Inferior parietal cortex (tissue), 1 donor: ENCODE results near the gene KSR1.
"Not testable (repeated sequence)": the region's sequence is repeated elsewhere in the genome, so short reads cannot be mapped to it uniquely, and the experiment has no call there.

Source experiments
- DNase-seq: peaks from one replicate; pipeline ENCODE4 v3.0.0-alpha.2; 2016; ENCODE audit errors: extremely low spot score

Gene KSR1

DNA sequence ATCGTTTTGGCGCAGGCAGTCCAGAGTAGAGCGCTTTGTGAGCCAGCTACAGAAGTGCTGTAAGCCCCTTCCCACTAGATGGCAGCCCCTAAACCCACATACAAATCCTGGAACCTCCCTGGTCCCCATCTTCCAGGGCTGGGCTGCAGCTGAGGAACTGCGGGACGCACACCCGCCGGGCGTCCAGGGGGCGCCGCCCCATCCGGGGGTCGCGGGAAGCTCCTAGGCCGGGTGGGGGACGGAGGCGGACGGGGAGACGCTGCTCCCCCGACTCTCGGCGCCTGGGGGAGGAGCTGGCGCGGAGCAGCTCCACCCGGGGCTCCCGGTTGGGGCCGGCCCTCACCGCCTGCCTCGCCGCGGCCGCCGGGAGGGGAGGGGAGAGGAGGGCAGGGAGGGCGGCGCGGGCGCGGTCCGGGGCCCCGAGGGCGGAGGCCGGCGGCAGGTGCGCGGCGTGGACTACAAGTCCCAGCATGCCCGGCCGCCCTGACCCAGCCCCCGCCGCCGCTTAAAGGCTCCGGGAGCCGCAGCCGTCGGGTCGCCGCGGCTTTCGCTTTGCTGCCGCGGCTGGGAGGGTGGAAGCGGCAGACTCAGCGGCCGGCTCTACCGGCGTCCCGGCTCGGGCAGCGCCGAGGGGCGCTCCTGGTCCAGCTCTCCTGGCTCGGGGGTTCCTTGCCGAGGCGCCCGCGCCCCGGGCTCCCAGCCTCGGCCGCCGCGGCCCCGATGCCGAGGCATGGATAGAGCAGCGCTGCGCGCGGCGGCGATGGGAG is at the start of gene KSR1:
TSS of gene KSR1 (plus strand) at position 535 of the 767 bp plus-strand sequence. CDS start at position 731, 196 bp downstream.
- peak; percentile 75 for DNase-seq

DNA sequence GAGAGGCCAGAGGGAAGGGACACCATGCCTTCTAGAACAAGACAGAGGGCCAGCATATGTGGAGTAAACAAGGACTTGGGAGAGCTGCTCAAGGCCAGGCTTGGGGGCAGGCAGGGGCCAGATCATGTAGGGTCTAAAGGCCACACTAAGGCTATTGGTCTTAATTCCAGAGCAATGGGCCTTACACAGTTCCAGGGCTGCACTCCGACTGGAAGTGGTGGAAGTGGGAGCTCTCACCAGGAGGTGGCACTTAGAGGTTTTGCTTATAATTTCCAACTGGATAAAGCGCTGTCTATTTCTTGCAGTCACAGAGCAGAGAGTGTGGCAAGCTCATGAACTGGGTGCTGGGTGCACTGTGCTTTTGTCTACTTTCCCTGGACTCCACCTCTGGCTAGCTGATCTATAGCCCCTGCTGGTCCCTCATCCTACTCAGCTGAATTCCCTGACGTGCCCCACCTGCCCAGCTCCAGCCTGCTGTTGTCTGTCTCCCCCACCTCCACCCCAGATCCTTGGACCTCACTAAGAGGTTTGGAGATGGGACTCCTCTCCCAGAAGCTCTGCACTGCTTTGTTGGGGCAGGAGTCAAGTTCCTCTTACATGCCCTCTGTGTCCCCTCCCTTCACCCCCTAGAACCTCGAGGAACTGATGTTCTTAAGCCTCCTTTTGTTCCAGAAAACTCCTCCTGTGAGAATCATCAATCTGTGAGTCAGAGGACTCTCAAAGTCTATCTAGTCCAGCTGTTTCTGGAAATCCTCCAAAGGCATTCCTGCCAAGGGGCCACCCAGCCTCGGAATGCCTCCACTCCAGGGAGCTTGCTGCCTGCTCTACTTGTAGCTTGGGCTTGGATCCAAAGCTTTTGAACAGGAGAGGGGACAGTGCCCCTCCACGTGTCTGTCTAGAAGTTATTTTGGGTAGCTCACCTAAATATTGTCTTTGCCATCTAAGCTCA is 48.1 kb upstream of the KSR1 start:
- DNase-seq = no peak

DNA sequence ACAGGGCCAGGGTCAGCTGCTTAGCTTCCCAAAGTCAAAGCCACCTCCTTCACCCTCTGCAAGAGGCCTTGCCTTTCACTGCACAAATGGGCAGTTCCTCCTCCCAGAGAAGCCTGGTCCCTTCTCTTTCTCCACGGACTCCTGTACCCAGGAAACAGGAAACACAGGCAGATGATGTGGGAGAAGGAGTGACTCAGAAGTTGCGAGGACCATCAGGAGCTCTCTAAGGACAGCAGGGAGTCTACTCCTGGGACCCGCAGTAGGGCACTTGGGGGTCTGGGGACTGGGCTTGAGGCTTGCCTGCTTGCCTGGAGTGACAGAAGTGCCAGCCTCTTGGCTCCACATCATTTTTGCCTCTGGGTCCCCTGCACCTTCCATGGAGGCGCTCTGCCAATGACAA is 47.4 kb upstream of the KSR1 start:
- DNase-seq = no peak

DNA sequence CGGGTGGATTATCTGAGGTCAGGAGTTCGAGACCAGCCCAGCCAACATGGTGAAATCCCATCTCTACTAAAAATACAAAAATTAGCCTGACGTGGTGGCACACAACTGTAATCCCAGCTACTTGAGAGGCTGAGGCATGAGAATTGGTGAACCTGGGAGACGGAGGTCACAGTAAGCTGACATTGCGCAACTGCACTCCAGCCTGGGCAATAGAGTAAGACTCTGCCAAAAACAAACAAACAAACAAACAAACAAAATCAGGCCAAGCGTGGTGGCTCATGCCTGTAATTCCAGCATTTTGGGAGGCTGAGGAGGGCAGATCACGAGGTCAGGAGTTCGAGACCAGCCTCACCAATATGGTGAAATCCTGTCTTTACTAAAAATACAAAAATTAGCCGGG is 44.1 kb upstream of the KSR1 start:
- DNase-seq = not testable (repeated sequence)

DNA sequence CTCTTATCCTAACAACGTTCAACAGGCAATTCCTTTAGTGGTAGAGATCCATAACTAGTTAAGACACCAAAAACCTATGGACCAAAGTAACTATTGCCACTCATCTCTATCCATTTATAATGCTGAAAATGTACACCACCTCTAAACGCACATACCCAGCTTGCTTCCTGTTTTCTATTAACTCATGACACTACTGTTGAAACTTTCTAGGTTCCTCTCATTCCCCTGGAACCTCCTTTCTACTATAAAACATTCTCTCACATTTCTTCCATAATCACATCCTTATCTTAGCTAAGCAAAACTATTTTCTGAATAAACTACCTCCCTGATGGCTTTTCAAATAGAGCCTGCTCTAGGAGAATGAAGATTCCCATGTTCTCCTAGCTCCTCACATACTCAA is 42.9 kb upstream of the KSR1 start:
- no peak for DNase-seq

DNA sequence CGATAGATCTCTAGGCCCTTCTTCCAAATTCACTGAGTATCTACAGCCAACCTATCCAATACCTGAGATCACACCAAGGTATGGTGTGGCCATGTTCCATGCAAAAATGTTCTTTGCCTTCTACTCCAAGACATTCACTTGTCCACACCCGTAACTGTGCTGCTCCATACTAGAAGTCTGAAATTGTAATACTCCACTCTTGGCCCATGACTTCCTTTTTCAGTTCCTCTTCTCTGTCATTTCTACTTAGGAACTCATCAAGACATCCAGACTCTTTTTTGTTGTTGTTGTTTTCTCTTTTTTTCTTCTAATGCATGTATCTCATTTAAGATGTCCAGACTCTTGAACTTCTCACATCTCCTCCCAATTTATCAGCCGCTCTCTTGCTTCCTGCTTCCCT is 42.5 kb upstream of the KSR1 start:
- no peak for DNase-seq

DNA sequence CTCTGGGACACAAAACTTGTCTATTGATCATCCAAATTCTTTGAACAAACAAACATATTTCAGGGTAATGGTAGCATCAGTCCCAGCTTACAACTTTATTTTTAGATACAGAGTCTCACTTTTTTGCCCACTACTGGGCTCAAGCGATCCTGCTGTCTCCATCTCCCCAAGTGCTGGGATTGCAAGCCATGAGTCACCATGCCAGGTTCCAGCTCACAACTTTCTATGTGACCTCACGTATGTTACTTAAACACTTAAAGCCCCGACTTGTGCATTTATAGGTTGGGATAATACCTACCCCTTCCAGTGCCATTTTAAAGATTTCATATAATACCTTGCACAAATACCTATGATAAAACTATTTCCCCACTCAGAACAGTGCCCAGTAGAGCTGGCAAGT is 42.0 kb upstream of the KSR1 start:
- no peak for DNase-seq

DNA sequence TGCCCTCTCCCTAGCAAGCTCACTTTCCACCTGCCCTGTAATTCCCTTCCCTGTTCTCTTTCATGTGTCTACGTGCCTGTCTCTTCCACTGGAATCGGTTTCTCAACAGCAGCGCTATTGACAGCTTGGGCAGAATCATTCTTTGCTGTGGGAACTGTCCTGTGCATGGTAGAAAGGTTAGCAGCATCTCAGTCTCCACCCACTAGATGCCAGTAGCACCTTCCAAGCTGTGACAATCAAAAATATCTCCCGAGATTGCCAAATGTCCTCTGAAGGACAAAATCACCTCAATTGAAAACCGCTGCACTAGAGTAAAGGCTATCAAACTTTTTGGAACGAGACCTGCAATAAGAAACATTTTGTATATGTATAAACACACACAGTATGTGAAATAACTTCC is 41.6 kb upstream of the KSR1 start:
- DNase-seq = no peak

DNA sequence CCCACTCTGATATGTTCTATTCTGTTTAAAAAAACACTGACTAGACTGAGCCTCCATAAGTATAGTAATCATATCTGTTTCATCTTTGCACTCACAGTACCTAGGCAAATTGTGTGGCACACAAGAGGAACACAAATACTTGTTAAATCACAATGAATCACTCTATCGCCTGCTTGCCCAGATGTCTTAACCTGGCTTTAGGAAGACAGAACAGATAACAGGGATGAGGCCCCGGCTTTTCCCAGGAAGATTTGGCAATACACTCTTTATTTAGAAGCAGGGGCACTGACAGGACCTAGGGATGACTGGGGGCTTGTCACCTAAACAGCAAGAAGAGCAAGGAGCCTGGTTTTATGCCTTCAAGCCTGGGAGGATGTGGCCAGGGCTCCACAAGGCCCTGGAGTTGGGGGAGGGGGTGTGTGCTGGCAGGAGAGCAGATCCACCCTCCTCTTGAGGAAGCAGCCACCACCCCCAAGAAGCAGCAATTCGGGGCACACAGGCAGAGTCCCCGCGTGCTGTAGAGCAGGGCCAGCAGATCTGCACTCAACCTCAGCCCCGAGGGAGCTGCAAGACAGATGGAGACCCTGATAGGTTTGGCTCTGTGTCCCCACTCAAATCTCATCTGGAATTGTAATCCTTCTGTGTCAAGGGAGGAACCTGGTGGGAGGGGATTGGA is 41.0 kb upstream of the KSR1 start:
- no peak for DNase-seq

DNA sequence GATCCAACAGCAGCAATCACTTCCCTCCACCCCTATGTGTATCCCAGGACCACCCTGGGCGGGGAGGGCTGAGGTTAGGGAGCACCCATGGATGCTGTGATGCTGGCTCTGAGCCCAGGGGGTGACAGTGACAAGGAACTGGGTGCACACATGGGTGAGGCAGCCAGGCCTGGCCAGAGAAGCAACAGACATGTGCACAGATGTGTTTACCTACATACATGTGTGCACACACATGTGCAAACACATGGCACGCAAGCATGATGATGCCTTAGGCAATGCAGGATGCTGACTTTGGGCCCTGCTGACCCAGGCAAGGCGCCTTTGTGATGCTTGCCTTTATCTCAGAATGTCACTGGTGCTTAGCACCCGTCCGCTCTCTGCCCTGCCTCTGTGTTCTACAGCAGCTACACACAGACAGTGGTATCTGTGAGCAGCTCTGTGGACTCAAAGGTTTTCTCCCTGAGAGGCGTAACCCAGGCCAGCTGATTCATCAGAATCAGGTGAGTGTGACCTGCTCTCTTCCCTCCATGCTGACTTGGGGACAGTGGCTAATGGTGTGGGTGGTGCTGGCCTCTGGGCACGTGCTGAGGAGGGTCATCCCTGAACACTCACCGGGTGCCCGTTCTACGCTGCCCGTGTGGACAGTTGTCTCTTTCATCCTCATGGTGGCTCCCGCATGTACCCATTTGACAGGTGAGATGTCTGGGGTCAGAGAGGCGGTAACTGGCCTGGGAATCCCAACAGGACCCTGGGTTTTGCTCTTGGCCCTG is 38.5 kb upstream of the KSR1 start:
- no peak for DNase-seq

DNA sequence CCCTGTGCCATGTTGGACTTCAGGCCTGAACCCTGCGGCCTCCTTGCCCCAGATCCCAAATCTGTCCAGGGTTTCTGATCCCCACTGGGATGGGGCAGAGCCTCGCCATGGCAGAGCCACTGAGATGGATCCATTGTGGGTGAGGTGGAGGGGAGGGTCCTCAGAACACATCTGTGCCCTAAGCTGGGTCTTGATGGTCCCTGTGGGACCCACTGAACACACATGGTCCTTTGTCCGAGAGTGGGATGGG is 38.0 kb upstream of the KSR1 start:
- no peak for DNase-seq

DNA sequence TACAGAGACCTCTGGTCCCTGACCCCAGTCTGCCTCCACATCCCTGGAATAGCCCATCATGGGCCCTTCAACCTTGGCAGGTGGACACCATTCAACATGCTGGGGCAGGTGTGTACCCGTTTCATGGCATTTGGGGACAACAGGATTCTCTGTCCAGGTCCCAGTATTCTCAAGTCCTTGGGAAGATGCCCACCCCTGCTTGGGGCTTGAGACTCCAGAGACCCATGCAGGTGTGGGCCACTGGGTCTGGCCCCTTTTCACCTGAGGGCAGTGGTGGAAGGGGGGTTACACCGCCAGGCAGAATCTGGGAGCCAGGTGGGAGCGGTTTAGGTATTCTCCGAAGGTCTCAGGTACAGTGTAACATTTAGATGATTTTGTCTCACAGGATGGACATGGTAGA is 37.1 kb upstream of the KSR1 start:
- DNase-seq = no peak

DNA sequence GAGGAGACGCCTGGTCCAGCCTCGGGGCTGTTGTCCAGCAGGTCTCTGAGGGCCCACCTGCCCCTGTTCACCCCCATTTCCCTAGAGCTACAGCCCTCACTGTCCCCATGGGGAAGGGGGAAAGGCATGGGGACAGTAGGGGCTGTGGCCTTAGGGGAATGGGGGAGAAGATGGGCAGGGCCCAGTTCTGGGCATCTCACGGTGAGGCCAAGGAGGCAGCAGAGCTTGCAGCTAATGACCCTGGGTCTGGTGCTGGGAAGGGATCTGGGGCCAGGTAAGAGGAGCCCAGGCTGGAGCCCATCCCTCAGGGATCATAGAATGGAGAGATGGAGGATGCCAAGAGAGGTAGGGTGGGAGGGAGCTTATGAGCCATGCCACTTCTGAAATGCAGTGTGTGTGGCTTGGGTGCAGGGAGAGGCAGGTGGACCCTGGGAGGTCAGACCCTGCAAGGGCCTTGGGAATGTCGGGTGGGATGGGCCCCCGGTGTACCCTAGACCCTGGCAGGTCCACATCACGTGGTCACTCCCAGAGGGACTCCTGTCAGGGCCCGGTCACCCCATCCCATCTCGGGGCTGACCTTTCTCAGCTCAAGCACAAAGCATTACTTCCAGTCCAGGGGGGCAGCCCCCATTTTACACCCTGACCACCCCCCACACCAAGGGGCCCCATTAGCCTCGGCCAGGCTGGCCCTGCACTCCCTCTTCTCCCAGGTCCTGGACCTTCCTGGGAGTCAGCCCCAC is 35.9 kb upstream of the KSR1 start:
- no peak for DNase-seq

DNA sequence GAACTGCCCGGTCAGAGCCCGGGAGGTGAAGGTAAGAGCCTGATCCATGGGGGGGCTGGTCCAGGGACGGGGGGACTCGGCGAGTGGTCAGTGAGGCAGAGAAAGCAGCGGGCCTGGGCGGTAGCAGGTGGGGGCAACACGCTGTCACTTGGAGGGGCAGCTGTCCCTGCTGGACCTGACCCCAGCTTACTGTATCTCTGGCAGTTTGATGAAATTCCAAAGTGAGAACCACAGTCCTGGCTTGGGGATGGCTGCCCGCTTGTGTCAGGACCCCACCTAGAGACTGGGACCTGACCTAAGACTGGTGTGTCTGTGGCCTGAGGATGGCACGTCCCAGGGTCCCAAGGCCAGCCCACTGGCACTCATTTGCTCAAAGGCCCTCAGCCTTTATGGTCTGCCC is 35.1 kb upstream of the KSR1 start:
- DNase-seq = no peak

DNA sequence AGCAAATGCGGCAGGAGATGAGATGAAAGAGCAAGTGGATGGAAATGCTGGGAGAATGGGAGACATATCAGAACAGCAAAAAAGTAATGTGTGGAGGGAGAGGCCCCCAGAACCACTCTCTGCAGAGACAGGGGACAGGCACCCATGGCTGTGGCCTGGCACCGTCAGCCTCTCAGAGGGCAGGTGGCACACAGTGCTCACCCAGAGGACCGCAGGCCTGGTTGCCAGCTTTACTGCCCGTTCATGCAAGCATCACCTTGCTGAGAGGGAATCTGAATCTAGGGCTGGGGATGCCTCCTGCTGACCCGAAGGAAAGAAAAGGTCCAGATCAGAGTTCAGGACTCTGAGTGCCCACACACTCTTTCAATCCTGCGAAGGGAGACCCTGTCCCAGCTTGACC is 34.6 kb upstream of the KSR1 start:
- not testable (repeated sequence) for DNase-seq

DNA sequence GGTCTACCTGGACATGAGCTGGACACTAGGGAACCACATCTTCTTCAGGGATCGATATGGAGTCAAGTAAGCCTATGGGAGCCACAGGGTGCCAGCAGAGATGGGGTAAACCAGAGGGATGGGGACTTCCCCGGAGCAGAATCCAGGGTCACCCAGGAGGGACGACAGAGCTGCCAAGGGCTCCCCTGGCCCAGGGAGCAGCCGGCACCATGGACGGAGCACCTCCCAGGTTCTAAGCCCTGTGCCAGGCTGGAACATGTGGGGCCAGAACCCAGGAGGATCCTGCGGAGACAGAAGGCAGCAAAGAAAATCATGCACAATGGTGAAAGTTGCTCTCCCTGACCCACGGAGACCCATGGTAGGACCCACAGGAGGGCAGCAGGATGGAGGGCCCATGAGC is 33.6 kb upstream of the KSR1 start:
- DNase-seq = no peak

DNA sequence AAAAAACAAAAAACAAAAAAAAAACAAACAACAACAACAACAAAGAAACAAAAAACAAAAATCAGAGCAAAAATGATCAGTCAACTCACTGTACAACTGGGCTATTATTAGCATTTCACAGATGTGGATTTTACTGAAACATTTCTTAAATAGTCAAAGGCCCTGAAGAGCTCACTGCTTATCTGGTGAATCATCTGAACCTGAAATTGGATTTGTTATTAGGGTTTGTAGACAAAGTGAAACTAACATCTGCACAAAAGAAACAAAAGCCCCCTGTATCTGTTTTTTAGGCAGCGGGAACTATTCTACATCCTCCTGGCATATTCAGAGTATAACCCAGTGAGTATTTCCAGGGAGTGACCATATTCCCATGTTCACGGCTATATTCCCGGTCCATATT is 32.6 kb upstream of the KSR1 start:
- DNase-seq = no peak

DNA sequence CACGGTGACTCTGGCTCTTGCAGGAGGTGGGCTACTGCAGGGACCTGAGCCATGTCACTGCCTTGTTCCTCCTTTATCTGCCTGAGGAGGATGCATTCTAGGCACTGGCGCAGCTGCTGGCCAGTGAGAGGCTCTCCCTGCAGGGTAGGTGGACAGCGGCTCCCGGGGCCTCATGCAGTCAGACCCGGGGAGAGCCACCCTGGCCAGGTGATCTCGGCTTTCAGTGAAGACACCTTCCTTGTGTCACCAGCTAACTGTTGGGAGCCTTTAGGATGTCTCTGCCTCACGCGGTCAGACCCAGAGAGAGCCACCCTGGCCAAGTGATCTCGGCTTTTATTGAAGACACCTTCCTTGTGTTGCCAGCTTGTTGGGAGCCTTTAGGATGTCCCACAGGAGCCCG is 31.7 kb upstream of the KSR1 start:
- no peak for DNase-seq

DNA sequence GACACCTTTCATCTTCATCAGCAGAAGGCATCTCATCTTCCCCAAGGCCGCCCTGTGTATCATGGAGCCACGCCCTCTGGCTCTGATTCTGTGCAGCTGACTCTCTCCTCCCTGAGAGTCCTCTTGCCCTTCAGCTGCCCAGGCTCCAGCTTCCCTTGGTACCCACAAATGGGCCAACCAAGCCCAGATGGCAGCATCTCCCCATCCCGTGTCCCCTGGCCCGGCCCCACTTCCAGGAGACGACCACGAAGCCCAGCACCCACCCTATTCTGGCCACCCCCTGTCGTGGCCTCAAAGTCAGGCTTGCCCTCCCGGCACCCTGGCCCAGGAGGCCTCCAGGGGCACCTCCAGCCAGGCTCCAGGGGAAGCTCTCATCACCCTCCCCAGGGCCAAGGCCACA is 31.3 kb upstream of the KSR1 start:
- no peak for DNase-seq

DNA sequence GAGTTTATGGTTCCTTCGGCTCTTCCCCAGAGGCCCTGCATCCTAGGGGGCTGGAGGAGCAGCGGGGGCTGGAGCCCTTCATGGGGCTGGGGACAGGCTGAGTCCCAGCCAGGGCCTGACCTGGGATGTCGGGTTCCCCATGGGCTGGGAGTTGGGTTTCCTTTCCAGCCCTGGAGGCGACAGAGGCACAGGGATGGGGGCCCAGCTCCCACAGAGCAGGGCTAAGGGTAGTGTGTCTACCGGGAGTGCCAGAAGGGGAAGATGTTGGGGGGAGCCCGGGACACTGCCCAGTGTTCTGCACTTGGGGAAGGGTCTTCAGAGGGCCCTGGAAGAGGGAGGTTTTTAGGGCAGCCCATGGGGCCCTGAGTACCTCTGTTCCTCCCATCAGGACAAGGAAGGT is 30.7 kb upstream of the KSR1 start:
- DNase-seq = not testable (repeated sequence)

DNA sequence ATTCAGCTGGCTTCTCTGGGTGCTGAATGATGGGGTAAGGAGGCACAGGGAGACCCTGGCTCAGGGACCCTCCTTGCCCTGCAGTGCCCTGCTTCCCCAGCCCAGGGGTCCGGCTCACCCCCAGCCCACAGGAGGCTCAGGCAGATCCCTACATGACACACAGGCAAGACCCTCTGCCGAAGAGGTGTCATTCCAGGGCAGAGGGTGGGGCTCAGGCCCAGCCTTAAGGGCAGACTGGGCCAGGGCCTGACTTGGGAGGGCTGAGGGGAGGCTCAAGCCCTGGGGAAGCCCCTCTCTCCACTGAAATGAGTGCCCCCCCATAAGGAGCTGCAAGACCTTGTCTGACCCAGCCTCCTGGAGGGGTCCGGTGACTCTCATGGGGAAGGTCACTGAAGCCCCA is 30.3 kb upstream of the KSR1 start:
- no peak for DNase-seq
